HL-60 (cell line): ENCODE results near the gene STAC2.

Source experiments
- CTCF ChIP-seq: IDR thresholded peaks from one replicate; pipeline ENCODE4 v1.5.1; 2011; ENCODE audit warnings: low read length, control low read depth, inconsistent platforms; ENCODE audit not compliant: insufficient read depth
- POLR2AphosphoS5 ChIP-seq: IDR thresholded peaks from 2 replicates; pipeline ENCODE4 v1.6.1; 2012; ENCODE audit warnings: low read depth

- TF ChIP-seq CTCF, result no peak
- no peak for TF ChIP-seq POLR2AphosphoS5
Measured at GRCh38 chr17:39237586-39237985, 11.8 kb upstream of the STAC2 start.
